ENCODE measurements around the gene MED7. TPM values are rescaled to one million over a fixed set of nuclear protein-coding genes. Genes with fewer than 3 reads are reported as not detected.

Gene MED7
- total and polyA plus RNA-seq, 2 of the 13 experiments (the other 11 are each of a cell fraction or from before 2014, with no cell fraction given): 9.2 to 9.4 TPM

DNA sequence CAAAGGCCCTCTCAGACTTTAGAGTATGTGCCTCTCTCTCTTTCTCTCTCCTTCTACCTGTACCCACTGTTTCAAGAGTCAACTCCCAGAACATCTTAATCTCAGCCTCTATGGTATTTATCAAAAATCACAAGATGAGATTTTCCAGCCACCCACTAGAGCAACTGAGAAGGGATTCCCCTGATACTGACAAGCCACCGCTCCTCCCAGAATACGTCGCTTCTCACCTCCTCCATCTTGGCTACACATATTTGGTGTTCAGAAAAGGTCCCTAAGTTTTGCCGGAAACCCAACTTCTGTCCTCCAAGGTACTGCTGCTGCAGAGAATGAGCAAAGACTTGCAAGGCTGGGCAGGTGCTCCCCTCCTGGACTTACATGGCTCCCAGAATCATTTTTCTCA is 17.3 kb upstream of the MED7 start:
- peaks cover 0 to 13% of the 10 kb centered on the region in 2 experiments; a peak in 3 of 5 replicates for H3K27me3 ChIP-seq (ENCODE audit: control insufficient read depth in 1 of 2, insufficient read depth in 2 of 2, low read length in 2 of 2)
- in situ Hi-C loops (cut with HindIII; ENCODE audit: extremely low pct_ligation_motif_present, low pct_unique_long_range_greater_than_20kb) (no loop called here), intact Hi-C loops (cut with micrococcal nuclease; ENCODE audit: unreplicated experiment) (no loop called here)
- no peak overlapping the region for H2AFZ ChIP-seq (ENCODE audit: low read length)
- H4K20me1 ChIP-seq (ENCODE audit: insufficient read depth, low read length): no peaks in the 10 kb centered on the region
- no peaks in the 10 kb centered on the region for H3K79me2 ChIP-seq (ENCODE audit: insufficient read depth, low read length)
- no peak overlapping the region for H3K27ac ChIP-seq (ENCODE audit: extremely low read length, insufficient read depth, low read length)
- POLR2A ChIA-PET: no interaction called here
- DNase-seq (ENCODE audit: low spot score) (no peak), FAIRE-seq (no peak), ATAC-seq (no peak)
- H3K4me1 ChIP-seq (ENCODE audit: insufficient read depth, low read length): no peaks in the 10 kb centered on the region
- TF ChIP-seq ZNF792 (CRISPR knock-in tag; IDR thresholded peaks at IDR 0.05): no peak
- TF ChIP-seq ZNF101 (CRISPR knock-in tag; IDR thresholded peaks at IDR 0.05; ENCODE audit: borderline replicate concordance, low read depth): no peak
- no peak for TF ChIP-seq HES4 (CRISPR knock-in tag; IDR thresholded peaks at IDR 0.05; ENCODE audit: borderline replicate concordance)
- TF ChIP-seq ZNF343 (CRISPR knock-in tag; IDR thresholded peaks at IDR 0.05): no peak
- TF ChIP-seq SKI (IDR thresholded peaks at IDR 0.05; ENCODE audit: partially characterized antibody): no peak
- TF ChIP-seq RELA (CRISPR knock-in tag; IDR thresholded peaks at IDR 0.05): no peak
- no peak for TF ChIP-seq ZNF564 (CRISPR knock-in tag; IDR thresholded peaks at IDR 0.05)
- TF ChIP-seq MATR3 (CRISPR knock-in tag; IDR thresholded peaks at IDR 0.05): no peak
- no peak for TF ChIP-seq ZNF776 (CRISPR knock-in tag; IDR thresholded peaks at IDR 0.05)
- TF ChIP-seq RFXAP (CRISPR knock-in tag; IDR thresholded peaks at IDR 0.05; ENCODE audit: borderline replicate concordance): no peak
- TF ChIP-seq, protein P1, sequence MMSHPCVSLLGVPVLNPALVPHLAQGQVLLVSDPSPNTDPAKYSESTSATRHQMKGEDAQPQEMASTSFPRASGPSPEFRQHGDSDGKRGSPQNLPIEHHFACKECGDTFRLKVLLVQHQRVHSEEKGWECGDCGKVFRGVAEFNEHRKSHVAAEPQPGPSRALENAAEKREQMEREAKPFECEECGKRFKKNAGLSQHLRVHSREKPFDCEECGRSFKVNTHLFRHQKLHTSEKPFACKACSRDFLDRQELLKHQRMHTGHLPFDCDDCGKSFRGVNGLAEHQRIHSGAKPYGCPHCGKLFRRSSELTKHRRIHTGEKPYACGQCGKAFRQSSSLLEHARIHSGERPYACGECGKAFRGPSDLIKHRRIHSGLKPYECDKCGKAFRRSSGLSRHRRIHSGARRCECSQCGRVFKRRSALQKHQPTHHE (CRISPR knock-in tag; IDR thresholded peaks at IDR 0.05; ENCODE audit: borderline replicate concordance): no peak
- TF ChIP-seq, protein P2, sequence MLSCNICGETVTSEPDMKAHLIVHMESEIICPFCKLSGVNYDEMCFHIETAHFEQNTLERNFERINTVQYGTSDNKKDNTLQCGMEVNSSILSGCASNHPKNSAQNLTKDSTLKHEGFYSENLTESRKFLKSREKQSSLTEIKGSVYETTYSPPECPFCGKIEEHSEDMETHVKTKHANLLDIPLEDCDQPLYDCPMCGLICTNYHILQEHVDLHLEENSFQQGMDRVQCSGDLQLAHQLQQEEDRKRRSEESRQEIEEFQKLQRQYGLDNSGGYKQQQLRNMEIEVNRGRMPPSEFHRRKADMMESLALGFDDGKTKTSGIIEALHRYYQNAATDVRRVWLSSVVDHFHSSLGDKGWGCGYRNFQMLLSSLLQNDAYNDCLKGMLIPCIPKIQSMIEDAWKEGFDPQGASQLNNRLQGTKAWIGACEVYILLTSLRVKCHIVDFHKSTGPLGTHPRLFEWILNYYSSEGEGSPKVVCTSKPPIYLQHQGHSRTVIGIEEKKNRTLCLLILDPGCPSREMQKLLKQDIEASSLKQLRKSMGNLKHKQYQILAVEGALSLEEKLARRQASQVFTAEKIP (CRISPR knock-in tag; IDR thresholded peaks at IDR 0.05; ENCODE audit: borderline replicate concordance): no peak
- no peak for TF ChIP-seq GLI4 (CRISPR knock-in tag; IDR thresholded peaks at IDR 0.05; ENCODE audit: borderline replicate concordance)
- no TSS peak for BruUV-seq (replicated peaks)
- H3K4me3 ChIP-seq (replicated peaks in 1 of 3; ENCODE audit: insufficient read depth in 1 of 3, low read depth in 2 of 3, low read length in 3 of 3): no peak overlapping the region
- H3K9ac ChIP-seq (ENCODE audit: insufficient read depth, low read depth, low read length): no peak overlapping the region
- WGBS (ENCODE audit: low lambda C conversion rate): 56% methylated on average over 4 of the region's 4 CpGs
- H3K36me3 ChIP-seq (replicated peaks in 1 of 2; ENCODE audit: control insufficient read depth in 1 of 2, insufficient read depth in 2 of 2, low read length in 2 of 2): no peaks in the 10 kb centered on the region
- no peak overlapping the region for H3K4me2 ChIP-seq (ENCODE audit: low read depth, low read length)
- CTCF ChIA-PET (ENCODE audit: low intra/inter-chr PET ratio, low total read pairs): no interaction called here
- no peaks in the 10 kb centered on the region for H3K9me3 ChIP-seq (ENCODE audit: low read length)
